Measurements from ENCODE around the gene PBX1. TPM values are rescaled to one million over a fixed set of nuclear protein-coding genes. Genes with fewer than 3 reads are reported as not detected.

Gene PBX1
- polyA plus RNA-seq, 10 donors, result 51.2 to 64.5 (median 59.0) TPM

DNA sequence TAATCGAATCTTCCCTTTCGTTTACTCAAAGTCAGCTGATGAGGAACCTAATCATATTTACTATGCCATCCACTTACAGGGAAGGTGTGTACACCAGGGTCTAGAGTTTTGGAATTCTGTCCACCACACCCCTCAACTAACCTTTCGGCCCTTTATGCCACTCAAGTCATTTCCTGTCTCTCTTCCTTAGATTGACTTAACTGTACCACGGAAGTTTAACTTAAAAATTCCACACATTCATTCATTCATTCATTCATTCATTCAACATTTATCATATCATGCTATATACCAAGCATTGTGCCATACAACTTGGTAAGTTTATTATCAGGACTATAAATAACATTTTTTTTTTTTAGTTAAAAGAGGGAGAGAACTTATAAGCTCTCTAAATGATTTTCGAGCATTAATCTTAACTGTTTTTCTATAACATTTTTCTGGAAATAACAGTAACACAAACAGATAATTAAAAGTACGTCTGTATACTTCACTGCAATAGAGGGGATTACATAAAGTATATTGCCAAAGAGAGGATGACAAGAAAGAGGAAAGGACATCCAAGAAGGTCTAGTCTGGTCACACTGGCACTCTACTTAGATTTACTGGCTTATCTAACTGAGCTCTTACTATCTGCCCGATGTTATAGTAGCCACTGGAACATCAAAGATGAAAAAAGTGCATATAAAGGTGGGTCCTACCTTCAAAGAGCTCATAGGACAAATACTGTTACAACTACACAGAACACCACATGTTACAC, 243.7 kb downstream of the PBX1 start:
- no peak for DNase-seq

DNA sequence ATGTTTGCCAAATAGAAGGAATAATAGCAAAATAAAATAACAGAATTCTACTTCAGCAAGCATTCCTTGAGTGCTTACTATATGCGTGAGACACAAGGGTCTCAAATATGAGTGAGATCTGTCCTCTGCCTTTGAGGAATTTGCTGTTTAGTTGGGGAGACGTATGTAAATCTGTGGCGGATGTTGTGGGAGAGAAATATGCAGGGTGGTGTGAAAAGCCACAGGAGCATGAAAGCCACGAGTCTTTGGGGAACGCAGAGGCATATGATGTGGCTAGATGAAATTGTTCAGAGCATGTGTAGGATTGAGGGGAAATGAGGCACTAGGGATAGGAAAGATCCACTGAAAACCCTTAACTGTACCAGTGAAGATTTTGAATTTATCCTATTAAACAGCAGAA, 244.4 kb downstream of the PBX1 start:
- peak in 1 of 3 donors; percentile 66 for DNase-seq

GRCh38 chr1:164804366-164804765, 245.4 kb downstream of the PBX1 start:
- no peak for DNase-seq

- no peak for DNase-seq
Measured at GRCh38 chr1:164805399-164805798, 246.4 kb downstream of the PBX1 start.

GRCh38 chr1:164806531-164806930, 247.5 kb downstream of the PBX1 start:
- no peak for DNase-seq

DNA sequence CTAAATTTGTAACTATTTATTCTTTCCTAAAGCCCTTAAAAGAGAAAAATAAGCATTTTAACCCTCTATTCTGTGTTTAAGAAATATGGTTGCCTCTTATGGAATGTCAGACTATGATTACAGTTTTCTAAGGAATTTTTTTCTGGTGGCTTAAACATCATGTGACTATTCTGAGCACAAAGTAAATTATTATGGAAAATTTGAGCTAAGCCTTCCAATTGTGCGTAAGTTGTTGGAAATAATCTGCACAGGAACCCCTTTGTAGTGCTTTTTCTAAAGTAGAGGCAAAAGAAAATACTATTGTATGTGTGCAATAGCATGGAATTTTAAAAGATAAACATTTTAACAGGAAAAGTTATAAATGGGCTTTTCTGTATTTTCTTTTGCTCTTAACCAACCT, 254.8 kb downstream of the PBX1 start:
- DNase-seq, result no peak

DNA sequence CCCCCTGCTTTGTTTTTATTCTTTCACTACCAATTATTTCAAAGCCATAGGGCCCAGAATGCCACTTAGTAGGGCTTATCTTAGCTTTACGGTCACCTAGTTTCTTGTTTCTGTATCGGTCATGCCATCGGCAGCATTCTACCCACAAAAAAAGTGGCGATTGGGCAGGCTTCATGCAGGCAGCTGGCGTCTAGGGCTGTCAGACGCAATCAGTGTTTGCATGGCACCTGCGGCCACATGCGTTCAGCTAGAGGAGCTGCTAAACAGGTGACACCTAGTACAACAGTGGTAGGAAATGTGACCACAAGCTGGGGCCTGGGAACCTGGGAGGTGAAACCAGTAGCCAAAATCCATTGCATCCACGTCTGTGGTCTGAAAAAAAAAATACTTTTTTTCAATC, 262.7 kb downstream of the PBX1 start:
- no peak for DNase-seq

GRCh38 chr1:164823486-164824279, 264.7 kb downstream of the PBX1 start:
- DNase-seq, result no peak

- DNase-seq, result no peak
Measured at GRCh38 chr1:164824542-164824941, 265.6 kb downstream of the PBX1 start.

DNA sequence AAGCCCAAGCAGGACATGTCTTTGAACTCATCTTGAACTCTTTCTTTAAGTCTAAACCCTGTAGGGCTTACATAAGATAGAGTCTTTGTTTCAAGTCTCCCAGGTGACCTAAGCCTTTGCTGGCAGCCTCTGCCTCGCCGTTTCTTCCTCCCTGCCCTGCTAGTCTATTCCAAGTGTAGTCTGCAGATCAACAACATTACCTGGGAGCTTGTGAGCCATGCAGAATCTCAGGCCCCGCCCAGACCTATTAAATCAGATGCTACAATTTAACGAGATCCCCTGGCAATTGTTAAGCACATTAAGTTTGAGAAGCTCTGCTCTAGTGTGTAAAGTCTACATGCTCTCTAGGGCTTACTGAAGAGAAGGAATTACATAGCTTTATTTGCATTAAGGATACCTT, 271.6 kb downstream of the PBX1 start:
- DNase-seq, result no peak

- DNase-seq, result no peak
Measured at GRCh38 chr1:164834641-164835040, 275.7 kb downstream of the PBX1 start.

GRCh38 chr1:164836614-164837018, 277.6 kb downstream of the PBX1 start:
- no peak for DNase-seq

DNA sequence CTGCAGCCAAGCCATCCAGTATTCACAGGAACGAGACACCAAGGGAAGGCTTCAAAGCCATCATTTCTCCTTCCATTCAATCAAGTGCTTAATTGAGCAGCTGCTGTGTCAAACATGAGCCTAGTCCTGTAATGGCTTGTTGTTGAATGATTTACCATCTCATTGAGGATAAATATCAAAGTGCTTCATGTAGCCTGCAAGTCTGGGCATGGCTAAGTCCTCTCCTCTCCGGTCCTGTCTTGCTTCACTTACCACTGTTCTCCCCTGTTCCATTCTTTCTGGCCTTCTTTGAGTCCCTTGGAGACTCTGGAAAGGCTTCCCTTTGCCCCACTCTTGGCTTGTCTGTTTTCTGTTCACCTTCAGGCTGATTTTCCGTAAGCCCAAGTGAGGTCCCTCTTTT, 279.8 kb downstream of the PBX1 start:
- DNase-seq, result no peak

DNA sequence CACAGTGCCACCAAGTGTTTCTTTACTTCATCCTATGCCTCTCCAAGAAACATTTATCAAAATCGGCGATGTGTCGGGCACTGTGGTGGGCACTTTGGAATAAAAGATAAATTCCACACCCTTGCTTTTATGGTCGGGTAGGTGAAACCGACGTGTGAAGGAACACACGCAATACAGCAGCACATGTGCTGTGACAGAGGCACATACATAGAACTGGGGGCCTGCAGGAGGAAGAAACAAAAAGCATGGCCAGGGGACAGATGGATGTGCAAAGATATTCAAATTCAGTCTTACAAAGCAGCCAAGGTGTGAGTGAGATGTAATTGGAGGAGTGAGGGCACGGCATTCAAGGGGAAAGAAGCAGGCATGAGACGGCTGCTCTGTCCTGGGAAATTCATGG, 282.0 kb downstream of the PBX1 start:
- DNase-seq, result no peak

DNA sequence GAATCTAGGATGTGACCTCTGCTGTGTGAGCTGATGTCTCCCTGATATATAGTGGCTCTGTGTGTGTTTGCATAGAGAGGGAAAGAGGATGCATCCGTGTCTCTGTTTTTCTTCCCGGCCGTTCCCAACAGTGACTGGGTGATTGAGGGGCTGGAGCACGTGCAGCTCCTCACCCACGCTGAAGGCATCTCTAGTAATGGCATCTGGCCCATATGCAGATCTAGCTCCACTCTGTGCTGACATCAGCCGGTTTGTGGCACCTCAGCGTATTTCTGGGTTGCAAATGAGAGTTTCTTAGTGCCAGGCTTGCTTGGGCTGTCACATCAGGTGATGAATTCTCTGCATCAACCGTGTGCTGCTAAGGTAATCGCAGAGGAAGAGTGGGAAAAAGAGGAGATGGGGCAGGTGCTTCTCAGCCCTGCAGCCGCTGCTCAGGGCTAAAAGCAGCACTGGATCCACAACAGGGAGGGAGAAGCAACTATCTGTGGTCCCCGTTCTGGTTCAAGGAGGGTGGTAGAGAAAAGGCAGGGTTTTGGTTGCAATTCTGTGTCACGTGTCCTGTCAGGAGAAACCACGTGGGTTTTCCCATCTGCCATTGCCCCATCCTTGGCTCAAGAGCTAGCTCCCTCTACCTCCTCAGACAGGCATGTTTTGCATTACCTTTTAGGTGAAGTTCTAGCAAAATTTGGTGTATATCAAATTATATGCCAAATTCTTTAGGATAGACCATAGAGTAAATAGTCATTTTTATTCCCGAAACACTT, 282.9 kb downstream of the PBX1 start:
- DNase-seq, result no peak

DNA sequence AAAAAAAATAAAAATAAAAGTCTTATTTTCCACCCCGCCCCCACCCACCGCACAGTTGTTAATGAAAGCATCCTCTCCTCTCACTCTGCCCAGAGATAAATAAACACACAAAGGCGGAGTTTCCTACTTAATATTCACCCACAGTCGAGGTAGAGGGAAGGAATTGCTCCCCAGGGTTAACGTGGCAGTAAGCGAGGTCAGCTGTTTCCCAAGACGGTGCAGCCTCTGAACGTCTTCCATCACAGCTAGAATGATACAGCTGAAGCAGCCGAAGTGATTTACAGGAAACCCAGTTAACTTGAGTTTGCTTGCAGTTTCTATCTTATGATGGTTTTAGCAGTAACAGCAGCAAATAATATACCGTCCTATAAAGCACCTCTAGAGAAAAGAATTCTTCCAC, 283.9 kb downstream of the PBX1 start:
- peak in 1 of 3 donors; percentile 26 for DNase-seq

- DNase-seq, result no peak
Measured at GRCh38 chr1:164843743-164844500, 284.9 kb downstream of the PBX1 start.

DNA sequence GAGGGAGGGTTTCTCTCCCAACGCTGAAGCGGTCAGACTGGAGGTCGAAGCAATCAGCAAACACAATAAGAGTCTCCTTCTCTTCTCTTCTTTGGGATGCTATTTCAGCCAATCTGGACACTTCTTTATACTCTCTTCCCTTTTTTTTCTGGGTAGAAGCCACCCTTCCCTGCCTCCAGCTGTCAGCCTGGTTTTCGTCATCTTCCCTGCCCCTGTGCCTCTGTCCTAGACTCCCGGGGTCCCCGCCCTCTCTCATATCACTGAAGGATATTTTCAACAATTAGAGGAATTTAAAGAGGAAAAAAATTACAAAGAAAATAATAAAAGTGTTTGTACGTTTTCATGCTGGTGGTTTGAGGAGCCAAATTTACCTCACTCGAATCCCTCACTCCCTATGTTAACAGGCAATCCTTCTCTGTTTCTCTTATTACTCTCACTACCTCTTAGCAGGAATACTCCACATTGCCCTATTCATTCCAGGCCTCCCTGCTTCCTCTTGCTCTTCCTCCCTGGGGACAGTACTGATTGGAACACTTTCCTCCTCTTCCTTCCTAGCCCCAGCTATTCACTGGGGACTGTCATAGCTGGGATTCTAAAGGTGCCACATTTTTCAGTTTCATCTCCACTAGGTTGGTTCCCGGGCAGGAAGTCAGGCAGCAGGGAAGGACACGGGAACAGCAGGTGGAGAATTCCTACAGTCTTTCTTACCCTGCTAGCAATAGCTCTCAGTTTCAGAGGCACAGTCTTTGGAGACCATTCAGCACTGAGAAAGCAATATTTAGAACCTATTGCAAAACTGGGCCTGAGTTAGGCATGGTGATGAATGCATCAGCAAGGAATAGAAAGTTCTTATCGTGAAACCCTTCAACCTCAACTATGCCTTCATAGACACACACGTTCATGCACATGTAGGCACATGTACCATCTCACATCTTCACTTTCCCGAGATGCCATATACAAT, 288.0 kb downstream of the PBX1 start:
- no peak for DNase-seq

DNA sequence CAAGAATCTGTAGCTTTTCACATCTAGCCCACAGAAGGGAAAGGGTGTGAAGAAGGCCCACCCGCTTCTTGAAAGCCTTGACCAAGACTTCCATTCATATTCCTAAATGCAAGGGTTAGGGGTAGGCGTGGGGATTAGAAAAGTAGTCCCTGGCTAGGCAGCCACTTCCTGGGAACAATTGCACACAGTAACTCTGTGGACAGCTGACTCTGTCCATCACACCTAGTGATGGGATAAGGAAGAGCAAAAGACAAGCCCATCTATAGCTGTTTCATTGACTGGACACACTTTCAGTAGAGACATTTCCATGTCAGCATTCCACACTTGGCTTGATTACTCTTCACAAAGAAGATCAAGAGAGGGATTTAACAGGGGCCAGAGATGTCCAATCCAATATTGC, 294.2 kb downstream of the PBX1 start:
- DNase-seq, result no peak

DNA sequence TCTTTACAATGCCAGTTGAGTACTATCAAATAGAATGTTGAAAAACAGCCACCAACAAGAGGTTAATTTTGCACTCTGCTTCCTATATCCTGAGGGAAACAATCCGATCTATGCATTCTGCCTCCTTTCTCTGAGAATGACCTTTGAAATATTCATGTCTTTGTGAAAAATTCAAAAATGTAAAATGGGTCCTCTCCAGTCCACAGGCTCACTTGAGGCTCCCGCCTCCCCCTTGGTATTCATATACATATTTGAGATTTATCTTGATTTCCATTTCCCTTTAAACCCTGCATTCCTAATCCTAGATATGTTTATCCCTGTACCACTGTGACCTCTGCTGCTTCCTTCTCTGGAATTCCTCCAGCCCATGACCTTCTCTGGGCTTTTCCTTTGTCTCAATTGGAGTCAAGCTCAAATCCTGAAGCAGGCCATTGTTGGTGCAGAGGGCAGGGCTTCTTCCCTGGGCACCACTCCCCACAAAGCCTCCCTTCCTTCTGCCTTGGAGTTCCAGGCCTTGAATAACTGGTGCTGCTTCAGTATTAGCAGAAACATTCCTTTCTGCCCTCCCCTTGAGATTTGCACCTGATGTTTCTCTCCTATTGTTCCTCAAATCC, 296.8 kb downstream of the PBX1 start:
- no peak for DNase-seq

All from muscle of back (tissue), 11 donors.